ENCODE measurements around the gene HGS. TPM values are rescaled to one million over a fixed set of nuclear protein-coding genes. Genes with fewer than 3 reads are reported as not detected.

HGS gene
- total RNA-seq, 4 donors from 2014 or later = 62.9 to 98.3 (median 67.3) TPM

GRCh38 chr17:81680150-81680549, 3.7 kb upstream of the HGS start:
- no peak for TF ChIP-seq CTCF (IDR thresholded peaks at IDR 0.05)
- TF ChIP-seq POLR2A (IDR thresholded peaks at IDR 0.05) = no peak

GRCh38 chr17:81681672-81682071, 2.1 kb upstream of the HGS start:
- TF ChIP-seq CTCF (IDR thresholded peaks at IDR 0.05) (no peak), POLR2A (IDR thresholded peaks at IDR 0.05) (no peak)
- Histone ChIP-seq H3K4me1 (peaks cover 19 to 26% of the 10 kb centered on the region in 2 donors), H3K36me3 (peaks cover 7 to 8% of the 10 kb centered on the region in 2 donors), H3K4me3 (replicated peaks in 1 of 3) (no peak overlapping the region), H3K9me3 (no peaks in the 10 kb centered on the region), H3K27me3 (no peaks in the 10 kb centered on the region), H3K27ac (no peak overlapping the region)
- intact Hi-C loops (cut with DNase I) = no loop called here
- peak; percentile 85 to 88 for DNase-seq
- WGBS, 2 donors = 60 to 73% methylated on average over 14 to 16 of the region's 17 CpGs

More at GRCh38 chr17:81680150-81680549, 3.7 kb upstream of the HGS start:
- DNase-seq = no peak
- intact Hi-C loops (cut with DNase I) = no loop called here
- Histone ChIP-seq H3K36me3 (no peaks in the 10 kb centered on the region), H3K27ac (no peak overlapping the region), H3K4me1 (peaks cover 18 to 20% of the 10 kb centered on the region in 2 donors), H3K9me3 (no peaks in the 10 kb centered on the region), H3K4me3 (replicated peaks in 1 of 3) (no peak overlapping the region), H3K27me3 (no peaks in the 10 kb centered on the region)
- 83 to 94% methylated on average over 11 of the region's 11 CpGs for WGBS, 2 donors

- H3K4me3 ChIP-seq (replicated peaks in 1 of 3) = peak overlapping the region; percentile 44 to 72 (median 70)
- H3K27ac ChIP-seq = no peak overlapping the region
- peaks cover 19 to 26% of the 10 kb centered on the region in 2 donors for H3K4me1 ChIP-seq
- peaks cover 16 to 17% of the 10 kb centered on the region in 2 donors for H3K36me3 ChIP-seq
- 45 to 49% methylated on average over 18 of the region's 19 CpGs for WGBS, 2 donors
- DNase-seq = no peak
- TF ChIP-seq CTCF (IDR thresholded peaks at IDR 0.05) = no peak
- no peak for TF ChIP-seq POLR2A (IDR thresholded peaks at IDR 0.05)
- intact Hi-C loops (cut with DNase I) = no loop called here
- H3K27me3 ChIP-seq = no peaks in the 10 kb centered on the region
- H3K9me3 ChIP-seq = no peaks in the 10 kb centered on the region
These were observed 1.1 kb upstream of the HGS start for GRCh38 chr17:81682565-81683207.

GRCh38 chr17:81683208-81683583, 615 bp upstream of the HGS start:
- H3K27ac ChIP-seq = peak overlapping the region in 2 of 3 donors; percentile 39 to 88
- peaks cover 19 to 26% of the 10 kb centered on the region in 2 donors for H3K4me1 ChIP-seq
- intact Hi-C loops (cut with DNase I) = no loop called here
- H3K36me3 ChIP-seq = peaks cover 21 to 22% of the 10 kb centered on the region in 2 donors
- no peak for TF ChIP-seq CTCF (IDR thresholded peaks at IDR 0.05)
- TF ChIP-seq POLR2A (IDR thresholded peaks at IDR 0.05) = no peak
- peak overlapping the region; percentile 44 to 72 (median 70) for H3K4me3 ChIP-seq (replicated peaks in 1 of 3)
- no peak for DNase-seq
- no peaks in the 10 kb centered on the region for H3K9me3 ChIP-seq
- H3K27me3 ChIP-seq = no peaks in the 10 kb centered on the region
- WGBS, 2 donors = 0 to 3% methylated on average over 6 to 7 of the region's 37 CpGs

- H3K27ac ChIP-seq = peak overlapping the region in 2 of 3 donors; percentile 25 to 55
- peak overlapping the region; percentile 44 to 81 (median 72) for H3K4me3 ChIP-seq (replicated peaks in 1 of 3)
- H3K27me3 ChIP-seq = no peaks in the 10 kb centered on the region
- H3K4me1 ChIP-seq = peaks cover 19 to 26% of the 10 kb centered on the region in 2 donors
- no peak for TF ChIP-seq POLR2A (IDR thresholded peaks at IDR 0.05)
- TF ChIP-seq CTCF (IDR thresholded peaks at IDR 0.05) = no peak
- intact Hi-C loops (cut with DNase I) = no loop called here
- no peaks in the 10 kb centered on the region for H3K9me3 ChIP-seq
- H3K36me3 ChIP-seq = peaks cover 34 to 35% of the 10 kb centered on the region in 2 donors
- WGBS, 2 donors = 4 to 8% methylated on average over 8 to 15 of the region's 16 CpGs
- no peak for DNase-seq
These were observed 666 bp downstream of the HGS start for GRCh38 chr17:81684442-81684911.

Data from thyroid gland (tissue), 4 donors.